ENCODE measurements around the gene P2RX5.

GRCh38 chr17:3632287-3632686 is 63.7 kb downstream of the P2RX5 start:
- no peak for TF ChIP-seq POLR2A (IDR thresholded peaks at IDR 0.05)
- no peak for TF ChIP-seq CTCF (IDR thresholded peaks at IDR 0.05)
- no peak for TF ChIP-seq POLR2AphosphoS5 (IDR thresholded peaks at IDR 0.05)
- TF ChIP-seq EP300 (IDR thresholded peaks at IDR 0.05), result no peak

Data from gastroesophageal sphincter (tissue), 3 donors.